SK-N-SH (cell line): ENCODE results near the gene COL8A1. TPM values are rescaled to one million over a fixed set of nuclear protein-coding genes. Genes with fewer than 3 reads are reported as not detected.

Source experiments
- CTCF ChIA-PET: fragments of 300-600, 350-600 bp; formaldehyde crosslinking; extraction: SDS; loops from one replicate; lab custom pipeline; 2021; lab: Yijun Ruan, JAX
- POLR2A ChIA-PET: fragments of 350-600 bp; sonication (Branson Sonifier 250); formaldehyde crosslinking; extraction: SDS; loops from one replicate; lab custom pipeline; 2020; ENCODE audit warnings: antibody characterized with exemption, inconsistent platforms; lab: Yijun Ruan, JAX
- DNase-seq: peaks from one replicate; pipeline ENCODE4 v3.0.0; 2012
- H2AFZ ChIP-seq: fragments of 200-600 bp; sonication (generic); 2 replicates; pipeline ENCODE4 v1.8.1; 2016; ENCODE audit warnings: antibody characterized with exemption, mild to moderate bottlenecking, low read depth
- H3F3A ChIP-seq: fragments of 200-600 bp; sonication (generic); replicated peaks from 2 replicates; pipeline ENCODE3; 2016; ENCODE audit warnings: antibody characterized with exemption, mild to moderate bottlenecking; ENCODE audit not compliant: insufficient read depth
- H3K27ac ChIP-seq, 2 experiments: fragments of 200-500 bp in 1 of 2; fragments of 200-600 bp in 1 of 2; sonication (Bioruptor generic) in 1 of 2; sonication (generic), shearing (Covaris generic) in 1 of 2; 2 replicates each; pipeline versions ENCODE4 v1.5.1 to v1.6.1; 2014 to 2016; ENCODE audit warnings: low read depth in 2 of 2, inconsistent platforms in 1 of 2, low read length in 1 of 2, mild to moderate bottlenecking in 1 of 2, mixed read lengths in 1 of 2
- H3K27me3 ChIP-seq: fragments of 200-600 bp; sonication (generic), shearing (Covaris generic); 2 replicates; pipeline ENCODE4 v1.6.1; 2016; ENCODE audit warnings: mixed run types; ENCODE audit not compliant: insufficient read depth
- H3K36me3 ChIP-seq, 2 experiments: fragments of 200-500 bp in 1 of 2; fragments of 200-600 bp in 1 of 2; sonication (Bioruptor generic) in 1 of 2; sonication (generic) in 1 of 2; replicated peaks in 1 of 2; 2 replicates each; pipeline versions ENCODE3 to v1.5.1; 2014 to 2016; ENCODE audit warnings: low read length in 1 of 2, mild to moderate bottlenecking in 1 of 2; ENCODE audit not compliant: insufficient read depth in 2 of 2, control insufficient read depth in 1 of 2
- H3K4me1 ChIP-seq, 2 experiments: fragments of 200-500 bp in 1 of 2; fragments of 200-600 bp in 1 of 2; sonication (Bioruptor generic) in 1 of 2; sonication (generic), shearing (Covaris generic) in 1 of 2; 2 replicates each; pipeline versions ENCODE4 v1.5.1 to v1.6.1; 2014 to 2016; ENCODE audit warnings: low read depth in 1 of 2, low read length in 1 of 2, mixed run types in 1 of 2; ENCODE audit not compliant: insufficient read depth in 2 of 2, control insufficient read depth in 1 of 2
- H3K4me2 ChIP-seq: fragments of 200-600 bp; sonication (generic), shearing (Covaris generic); 2 replicates; pipeline ENCODE4 v1.6.1; 2017; ENCODE audit warnings: mixed run types
- H3K4me3 ChIP-seq, 2 experiments: fragments of 200-500 bp in 1 of 2; fragments of 200-600 bp in 1 of 2; sonication (Bioruptor generic) in 1 of 2; sonication (generic), shearing (Covaris generic) in 1 of 2; 2 replicates each; pipeline versions ENCODE4 v1.5.1 to v1.8.1; 2014 to 2016; ENCODE audit warnings: low read depth in 2 of 2, inconsistent platforms in 1 of 2, low read length in 1 of 2, mild to moderate bottlenecking in 1 of 2, mixed read lengths in 1 of 2, moderate library complexity in 1 of 2
- H3K79me2 ChIP-seq: fragments of 200-600 bp; sonication (generic); 2 replicates; pipeline ENCODE4 v1.8.1; 2017; ENCODE audit warnings: mild to moderate bottlenecking; ENCODE audit not compliant: insufficient read depth
- H3K9ac ChIP-seq: fragments of 200-600 bp; sonication (generic); 2 replicates; pipeline ENCODE4 v1.6.1; 2017; ENCODE audit warnings: mixed run types
- H3K9me2 ChIP-seq: fragments of 200-600 bp; sonication (generic); 2 replicates; pipeline ENCODE4 v1.6.1; 2017; ENCODE audit warnings: mixed run types
- H3K9me3 ChIP-seq: fragments of 200-600 bp; sonication (generic); 2 replicates; pipeline ENCODE4 v1.6.1; 2017; ENCODE audit warnings: mixed run types, mild to moderate bottlenecking, moderate library complexity
- H4K20me1 ChIP-seq: fragments of 200-600 bp; sonication (generic); 2 replicates; pipeline ENCODE4 v1.6.1; 2017; ENCODE audit warnings: mild to moderate bottlenecking, mixed run types; ENCODE audit not compliant: insufficient read depth
- ELF1 ChIP-seq: IDR thresholded peaks from 2 replicates; pipeline ENCODE4 v1.4.0; 2012
- FOXM1 ChIP-seq: IDR thresholded peaks from 2 replicates; pipeline ENCODE4 v1.4.0; 2012; ENCODE audit warnings: low read depth, mild to moderate bottlenecking
- GABPA ChIP-seq: IDR thresholded peaks from 2 replicates; pipeline ENCODE4 v1.4.0; 2012; ENCODE audit warnings: low read depth, mild to moderate bottlenecking
- IRF3 ChIP-seq: fragments of 150-350 bp; IDR thresholded peaks from 2 replicates; pipeline ENCODE4 v1.6.1; 2016; ENCODE audit warnings: mild to moderate bottlenecking, low read depth, low read length
- JUND ChIP-seq: IDR thresholded peaks from 2 replicates; pipeline ENCODE4 v1.4.0; 2012
- MAX ChIP-seq: IDR thresholded peaks from 2 replicates; pipeline ENCODE4 v1.4.0; 2012; ENCODE audit warnings: low read depth
- NFIC ChIP-seq: IDR thresholded peaks from 2 replicates; pipeline ENCODE4 v1.4.0; 2012; ENCODE audit warnings: borderline replicate concordance
- NRF1 ChIP-seq: IDR thresholded peaks from 2 replicates; pipeline ENCODE4 v1.6.1; 2012; ENCODE audit warnings: low read depth, mild to moderate bottlenecking, low read length
- PBX3 ChIP-seq: IDR thresholded peaks from 2 replicates; pipeline ENCODE4; 2012
- POLR2AphosphoS5 ChIP-seq: IDR thresholded peaks from 2 replicates; pipeline ENCODE4 v1.6.1; 2012; ENCODE audit warnings: low read depth, low read length
- YY1 ChIP-seq: IDR thresholded peaks from 2 replicates; pipeline ENCODE4 v1.4.0; 2012; ENCODE audit warnings: low read depth, mild to moderate bottlenecking
- WGBS: methylation state at CpG from one replicate; pipeline ENCODE4 v1.1.6; 2017; ENCODE audit warnings: low lambda C conversion rate; 5-methylcytosine and 5-hydroxymethylcytosine counted together
- polyA plus RNA-seq, 3 experiments: library from polyadenylated mRNA; depleted of rRNA; stranded (reverse); fragments of >200 nt; gene quantifications; 2 replicates each; pipeline ENCODE4 v1.2.3, GENCODE V29; 2012
- TF ChIP-seq, protein P1 (sequence below): IDR thresholded peaks from 2 replicates; pipeline ENCODE4 v1.6.1; 2012; ENCODE audit warnings: mild to moderate bottlenecking, low read depth, low read length, moderate library complexity

COL8A1 gene
- polyA plus RNA-seq, 1 of the 3 experiments (the other 2 are of a cell fraction): 4.0 TPM

DNA sequence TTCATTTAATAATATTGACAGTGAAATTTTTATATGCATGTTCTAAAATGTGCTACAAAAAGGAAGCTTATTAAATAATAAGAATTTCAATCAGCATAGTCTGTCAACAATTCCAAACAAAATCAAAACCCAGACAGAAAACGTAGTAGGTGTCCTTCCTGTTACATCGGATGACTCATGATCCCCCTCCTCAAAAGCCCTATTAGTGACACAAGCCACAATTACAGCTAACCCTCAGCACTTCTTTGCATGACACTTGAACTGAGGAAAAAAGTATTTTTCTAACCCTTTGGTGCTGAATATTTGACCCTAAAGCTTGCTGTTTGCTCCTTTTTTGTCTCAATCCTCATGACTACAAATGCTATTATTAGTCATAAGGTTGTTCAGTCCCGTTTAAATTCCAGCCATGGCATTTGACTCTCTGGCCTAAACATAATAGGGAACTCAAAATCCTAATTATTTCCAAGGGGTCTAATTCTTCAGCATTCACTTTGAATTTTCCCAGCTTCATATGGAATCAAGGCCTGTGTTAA is 78.1 kb downstream of the COL8A1 start (continued):
- TF ChIP-seq POLR2AphosphoS5: no peak

DNA sequence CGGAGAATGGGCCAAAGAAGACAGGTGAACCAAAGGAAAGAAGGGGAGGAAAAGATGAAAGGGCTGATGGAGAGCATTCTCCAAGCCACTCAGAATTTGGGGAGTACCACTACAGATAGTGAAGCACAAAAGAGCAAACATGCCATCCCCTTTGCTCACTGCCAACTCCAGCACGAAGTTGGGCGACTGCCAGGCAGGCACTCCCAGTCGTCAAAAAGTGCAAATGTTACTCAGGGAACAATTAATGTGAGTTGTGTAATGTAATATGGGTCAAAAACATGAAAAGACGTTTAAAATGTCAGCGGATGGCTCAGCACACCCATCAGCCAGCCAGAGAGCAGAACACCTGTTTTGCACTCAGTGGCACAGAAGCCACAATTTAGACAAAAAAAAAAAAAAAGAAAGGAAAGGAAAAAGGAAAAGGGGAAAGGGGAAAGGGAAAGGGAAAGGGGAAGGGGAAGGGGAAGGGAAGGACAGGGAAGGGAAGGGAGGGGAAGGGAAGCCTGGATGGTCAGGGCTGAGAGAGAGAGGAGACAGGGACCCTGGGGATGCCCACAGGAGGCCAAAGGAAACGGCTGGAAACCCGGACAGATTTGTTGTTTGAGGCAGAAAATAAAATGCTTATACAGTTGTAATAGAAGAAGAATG is 82.7 kb downstream of the COL8A1 start:
- Histone ChIP-seq H3K27ac (peak overlapping the region; percentile 28 to 46; a peak in 3 of 4 replicates), H3K27me3 (no peaks in the 10 kb centered on the region; the same call in 1 of the 2 replicates), H3K4me1 (peaks cover 0 to 7% of the 10 kb centered on the region in 2 experiments; a peak in 2 of 4 replicates), H3K4me2 (peak overlapping the region; percentile 19; the same call in 1 of the 2 replicates), H3K4me3 (peak overlapping the region in 1 of 2 experiments; percentile 16; a peak in 1 of 4 replicates), H4K20me1 (no peaks in the 10 kb centered on the region), H2AFZ (no peak overlapping the region; the same call in 1 of the 2 replicates), H3K9ac (no peak overlapping the region), H3F3A (no peaks in the 10 kb centered on the region), H3K9me2 (no peaks in the 10 kb centered on the region), H3K36me3 (no peaks in the 10 kb centered on the region), H3K9me3 (no peaks in the 10 kb centered on the region), H3K79me2 (no peaks in the 10 kb centered on the region)
- 5% methylated on average over 8 of the region's 8 CpGs for WGBS
- ChIA-PET POLR2A (no interaction called here), CTCF (no interaction called here)
- DNase-seq: no peak
- TF ChIP-seq MAX (no peak), IRF3 (no peak), FOXM1 (no peak), PBX3 (no peak), GABPA (no peak), NRF1 (no peak), JUND (no peak), NFIC (no peak), ELF1 (no peak), YY1 (no peak), POLR2AphosphoS5 (no peak)
- TF ChIP-seq, protein P1, sequence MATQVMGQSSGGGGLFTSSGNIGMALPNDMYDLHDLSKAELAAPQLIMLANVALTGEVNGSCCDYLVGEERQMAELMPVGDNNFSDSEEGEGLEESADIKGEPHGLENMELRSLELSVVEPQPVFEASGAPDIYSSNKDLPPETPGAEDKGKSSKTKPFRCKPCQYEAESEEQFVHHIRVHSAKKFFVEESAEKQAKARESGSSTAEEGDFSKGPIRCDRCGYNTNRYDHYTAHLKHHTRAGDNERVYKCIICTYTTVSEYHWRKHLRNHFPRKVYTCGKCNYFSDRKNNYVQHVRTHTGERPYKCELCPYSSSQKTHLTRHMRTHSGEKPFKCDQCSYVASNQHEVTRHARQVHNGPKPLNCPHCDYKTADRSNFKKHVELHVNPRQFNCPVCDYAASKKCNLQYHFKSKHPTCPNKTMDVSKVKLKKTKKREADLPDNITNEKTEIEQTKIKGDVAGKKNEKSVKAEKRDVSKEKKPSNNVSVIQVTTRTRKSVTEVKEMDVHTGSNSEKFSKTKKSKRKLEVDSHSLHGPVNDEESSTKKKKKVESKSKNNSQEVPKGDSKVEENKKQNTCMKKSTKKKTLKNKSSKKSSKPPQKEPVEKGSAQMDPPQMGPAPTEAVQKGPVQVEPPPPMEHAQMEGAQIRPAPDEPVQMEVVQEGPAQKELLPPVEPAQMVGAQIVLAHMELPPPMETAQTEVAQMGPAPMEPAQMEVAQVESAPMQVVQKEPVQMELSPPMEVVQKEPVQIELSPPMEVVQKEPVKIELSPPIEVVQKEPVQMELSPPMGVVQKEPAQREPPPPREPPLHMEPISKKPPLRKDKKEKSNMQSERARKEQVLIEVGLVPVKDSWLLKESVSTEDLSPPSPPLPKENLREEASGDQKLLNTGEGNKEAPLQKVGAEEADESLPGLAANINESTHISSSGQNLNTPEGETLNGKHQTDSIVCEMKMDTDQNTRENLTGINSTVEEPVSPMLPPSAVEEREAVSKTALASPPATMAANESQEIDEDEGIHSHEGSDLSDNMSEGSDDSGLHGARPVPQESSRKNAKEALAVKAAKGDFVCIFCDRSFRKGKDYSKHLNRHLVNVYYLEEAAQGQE: no peak
